HepG2 (cell line): Measurements from ENCODE around the gene TJP3. TPM values are rescaled to one million over a fixed set of nuclear protein-coding genes. Genes with fewer than 3 reads are reported as not detected.
A peak's percentile ranks its signal among the peaks of the same experiment; 100 is the strongest.

Experiments
- ADNP ChIP-seq: sonication (generic); formaldehyde crosslinking; IDR thresholded peaks from 2 replicates; pipeline ENCODE4 v1.4.0; 2020; ENCODE audit warnings: missing genetic modification reagents
- BCL6 ChIP-seq: IDR thresholded peaks from 2 replicates; pipeline ENCODE4 v1.6.1; 2016; ENCODE audit warnings: missing genetic modification reagents, missing compliant biosample characterization
- DRAP1 ChIP-seq: IDR thresholded peaks from 2 replicates; pipeline ENCODE4 v1.6.1; 2016; ENCODE audit warnings: missing genetic modification reagents, missing compliant biosample characterization
- ELF3 ChIP-seq: IDR thresholded peaks from 2 replicates; pipeline ENCODE4 v1.6.1; 2016; ENCODE audit warnings: missing genetic modification reagents, missing compliant biosample characterization
- FOSL2 ChIP-seq: sonication (generic); formaldehyde crosslinking; IDR thresholded peaks from 2 replicates; pipeline ENCODE4 v1.4.0; 2020; ENCODE audit warnings: missing genetic modification reagents
- HES4 ChIP-seq: sonication (generic); formaldehyde crosslinking; IDR thresholded peaks from 2 replicates; pipeline ENCODE4 v1.9.0; 2021; ENCODE audit warnings: mild to moderate bottlenecking, missing genetic modification reagents, borderline replicate concordance
- HIVEP1 ChIP-seq: sonication (generic); formaldehyde crosslinking; IDR thresholded peaks from 2 replicates; pipeline ENCODE4 v1.4.0; 2020; ENCODE audit warnings: mild to moderate bottlenecking, missing genetic modification reagents
- MEIS1 ChIP-seq: sonication (generic); formaldehyde crosslinking; IDR thresholded peaks from 2 replicates; pipeline ENCODE4 v1.9.0; 2021; ENCODE audit warnings: mild to moderate bottlenecking, missing genetic modification reagents, moderate library complexity, borderline replicate concordance
- NONO ChIP-seq, 2 experiments: fragments of 450-650 bp in 1 of 2; sonication (generic) in 1 of 2; formaldehyde crosslinking in 1 of 2; IDR thresholded peaks in 1 of 2; conservative IDR thresholded peaks in 1 of 2; 2 replicates each; pipeline versions ENCODE4 v1.6.1 to v1.8.0; 2017 to 2022; ENCODE audit warnings: mild to moderate bottlenecking in 1 of 2, missing genetic modification reagents in 1 of 2, moderate library complexity in 1 of 2
- NR2F1 ChIP-seq, 2 experiments: fragments of 450-650 bp in 1 of 2; formaldehyde crosslinking in 1 of 2; IDR thresholded peaks; 2 replicates each; pipeline versions ENCODE4 v1.5.0 to v1.6.1; 2016 to 2020; ENCODE audit warnings: mild to moderate bottlenecking in 1 of 2, missing compliant biosample characterization in 1 of 2, missing genetic modification reagents in 1 of 2, moderate library complexity in 1 of 2
- POLR2A ChIP-seq, 2 experiments: IDR thresholded peaks; 2 replicates each; pipeline ENCODE4 v1.6.1; 2011; ENCODE audit warnings: low read depth in 2 of 2, low read length in 2 of 2, mild to moderate bottlenecking in 1 of 2, moderate library complexity in 1 of 2; ENCODE audit not compliant: insufficient read depth in 1 of 2
- RFXAP ChIP-seq: sonication (generic); formaldehyde crosslinking; IDR thresholded peaks from 2 replicates; pipeline ENCODE4 v1.4.0; 2020; ENCODE audit warnings: missing genetic modification reagents, borderline replicate concordance
- SP4 ChIP-seq: sonication (generic); formaldehyde crosslinking; IDR thresholded peaks from 2 replicates; pipeline ENCODE4 v1.8.1; 2023; ENCODE audit warnings: mild to moderate bottlenecking, missing genetic modification reagents
- SSRP1 ChIP-seq: IDR thresholded peaks from 2 replicates; pipeline ENCODE4 v1.6.1; 2016; ENCODE audit warnings: control low read depth
- TARDBP ChIP-seq: sonication (generic); formaldehyde crosslinking; IDR thresholded peaks from 2 replicates; pipeline ENCODE4 v1.8.0; 2022; ENCODE audit warnings: mild to moderate bottlenecking, missing genetic modification reagents
- TBX3 ChIP-seq: fragments of 450-650 bp; IDR thresholded peaks from 2 replicates; pipeline ENCODE4 v1.6.1; 2017; ENCODE audit warnings: antibody characterized with exemption, mild to moderate bottlenecking, inconsistent platforms, borderline replicate concordance
- TEAD3 ChIP-seq: optimal IDR thresholded peaks from 2 replicates; pipeline ENCODE3; 2016; ENCODE audit warnings: borderline replicate concordance
- ZMAT3 ChIP-seq: sonication (generic); formaldehyde crosslinking; conservative IDR thresholded peaks from 2 replicates; pipeline ENCODE4 v1.7.0; 2021; ENCODE audit warnings: missing genetic modification reagents
- ZNF12 ChIP-seq: sonication (generic); formaldehyde crosslinking; IDR thresholded peaks from 2 replicates; pipeline ENCODE4 v1.5.0; 2020; ENCODE audit warnings: missing genetic modification reagents
- ZNF274 ChIP-seq: sonication (generic); formaldehyde crosslinking; IDR thresholded peaks from 2 replicates; pipeline ENCODE4 v1.5.1; 2020; ENCODE audit warnings: mild to moderate bottlenecking, missing genetic modification reagents
- ZNF557 ChIP-seq: sonication (generic); formaldehyde crosslinking; IDR thresholded peaks from 2 replicates; pipeline ENCODE4 v1.4.0; 2020; ENCODE audit warnings: missing genetic modification reagents
- ZNF597 ChIP-seq: sonication (generic); formaldehyde crosslinking; IDR thresholded peaks from 2 replicates; pipeline ENCODE4 v1.5.0; 2020; ENCODE audit warnings: missing genetic modification reagents
- polyA plus RNA-seq, 8 experiments: library from polyadenylated mRNA; depleted of rRNA in 3 of 8; stranded (reverse) in 7 of 8; unstranded in 1 of 8; fragments of >200 nt; fragmentation: Illumina TruSeq in 4 of 8; extraction: Trizol in 4 of 8; gene quantifications; 2 replicates each; pipeline versions ENCODE4 v1.2.1 to v1.2.3, GENCODE V29; 2011 to 2016; ENCODE audit warnings: low read depth in 4 of 8, missing spikeins in 1 of 8, mixed read lengths in 1 of 8; ENCODE audit not compliant: insufficient read depth in 1 of 8
- total RNA-seq, 5 experiments: library from RNA; depleted of rRNA; stranded (reverse); fragments of >200 nt; fragmentation: Illumina TruSeq; extraction: Trizol; gene quantifications; 2 replicates each; pipeline ENCODE4 v1.2.3, GENCODE V29; 2016; ENCODE audit warnings: low read depth in 1 of 5
- TF ChIP-seq, protein P1 (sequence below): sonication (generic); formaldehyde crosslinking; IDR thresholded peaks from 2 replicates; pipeline ENCODE4 v1.5.0; 2020; ENCODE audit warnings: mild to moderate bottlenecking, missing genetic modification reagents

The TJP3 gene
- total and polyA plus RNA-seq, 2 of the 13 experiments (the other 11 are each of a cell fraction or from before 2014, with no cell fraction given), result 2.3 to 21.5 TPM

GRCh38 chr19:3710265-3710812 is 2.2 kb downstream of the TJP3 start (continued):
- TF ChIP-seq ADNP (CRISPR knock-in tag), result peak; percentile 95
- TF ChIP-seq NONO (IDR thresholded peaks at IDR 0.05), result no peak
- peak; percentile 96 for TF ChIP-seq NONO (CRISPR knock-in tag; conservative IDR thresholded peaks at IDR 0.05)
- 0 out of 4 replicates have a peak, but pooled peaks of 1 of the 2 experiments have one; percentile 30 for TF ChIP-seq POLR2A (IDR thresholded peaks at IDR 0.05; ENCODE audit: insufficient read depth in 1 of 2, low read depth in 2 of 2, low read length in 2 of 2)
- peak; percentile 65; the same call in 1 of the 2 replicates for TF ChIP-seq SP4 (CRISPR knock-in tag)
- TF ChIP-seq NR2F1 (CRISPR knock-in tag; IDR thresholded peaks at IDR 0.05), result 0 out of 4 replicates have a peak, but pooled peaks of 1 of the 2 experiments have one; percentile 23
- peak; percentile 61 for TF ChIP-seq FOSL2 (CRISPR knock-in tag)
- TF ChIP-seq RFXAP (CRISPR knock-in tag), result peak; percentile 74; the same call in 1 of the 2 replicates
- no peak for TF ChIP-seq ZNF274 (CRISPR knock-in tag)
- no peak for TF ChIP-seq HES4 (CRISPR knock-in tag)
- peak; percentile 92 for TF ChIP-seq TEAD3 (CRISPR knock-in tag)
- peak; percentile 89 for TF ChIP-seq ZMAT3 (CRISPR knock-in tag)
- TF ChIP-seq, protein P1, sequence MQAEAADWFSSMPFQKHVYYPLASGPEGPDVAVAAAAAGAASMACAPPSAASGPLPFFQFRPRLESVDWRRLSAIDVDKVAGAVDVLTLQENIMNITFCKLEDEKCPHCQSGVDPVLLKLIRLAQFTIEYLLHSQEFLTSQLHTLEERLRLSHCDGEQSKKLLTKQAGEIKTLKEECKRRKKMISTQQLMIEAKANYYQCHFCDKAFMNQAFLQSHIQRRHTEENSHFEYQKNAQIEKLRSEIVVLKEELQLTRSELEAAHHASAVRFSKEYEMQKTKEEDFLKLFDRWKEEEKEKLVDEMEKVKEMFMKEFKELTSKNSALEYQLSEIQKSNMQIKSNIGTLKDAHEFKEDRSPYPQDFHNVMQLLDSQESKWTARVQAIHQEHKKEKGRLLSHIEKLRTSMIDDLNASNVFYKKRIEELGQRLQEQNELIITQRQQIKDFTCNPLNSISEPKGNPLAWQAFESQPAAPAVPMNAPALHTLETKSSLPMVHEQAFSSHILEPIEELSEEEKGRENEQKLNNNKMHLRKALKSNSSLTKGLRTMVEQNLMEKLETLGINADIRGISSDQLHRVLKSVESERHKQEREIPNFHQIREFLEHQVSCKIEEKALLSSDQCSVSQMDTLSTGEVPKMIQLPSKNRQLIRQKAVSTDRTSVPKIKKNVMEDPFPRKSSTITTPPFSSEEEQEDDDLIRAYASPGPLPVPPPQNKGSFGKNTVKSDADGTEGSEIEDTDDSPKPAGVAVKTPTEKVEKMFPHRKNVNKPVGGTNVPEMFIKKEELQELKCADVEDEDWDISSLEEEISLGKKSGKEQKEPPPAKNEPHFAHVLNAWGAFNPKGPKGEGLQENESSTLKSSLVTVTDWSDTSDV (CRISPR knock-in tag), result no peak
- TF ChIP-seq SSRP1, result no peak
- no peak; the same call in 1 of the 2 replicates for TF ChIP-seq MEIS1 (CRISPR knock-in tag)
- peak; percentile 91; the same call in 1 of the 2 replicates for TF ChIP-seq TBX3
- peak; percentile 95 for TF ChIP-seq TARDBP
- peak; percentile 75 for TF ChIP-seq HIVEP1
- TF ChIP-seq DRAP1 (CRISPR knock-in tag), result peak; percentile 62; the same call in 1 of the 2 replicates
- TF ChIP-seq BCL6, result peak; percentile 72
- TF ChIP-seq ZNF597 (CRISPR knock-in tag), result no peak
- TF ChIP-seq ZNF557 (CRISPR knock-in tag), result no peak
- peak; percentile 94 for TF ChIP-seq ZNF12 (CRISPR knock-in tag)
- peak; percentile 95 for TF ChIP-seq ELF3 (CRISPR knock-in tag)
